ENCODE data around the gene GRM2.

- TF ChIP-seq TP53 (CRISPR knock-in tag; IDR thresholded peaks at IDR 0.05): no peak
- TF ChIP-seq CTCF (IDR thresholded peaks at IDR 0.05): no peak
Observed at GRCh38 chr3:51678186-51678585, 28.7 kb upstream of the GRM2 start.
